Measurements from ENCODE around the gene GRIK3.
"Not testable (repeated sequence)": the region's sequence is repeated elsewhere in the genome, so short reads cannot be mapped to it uniquely, and the experiment has no call there.

The GRIK3 gene

DNA sequence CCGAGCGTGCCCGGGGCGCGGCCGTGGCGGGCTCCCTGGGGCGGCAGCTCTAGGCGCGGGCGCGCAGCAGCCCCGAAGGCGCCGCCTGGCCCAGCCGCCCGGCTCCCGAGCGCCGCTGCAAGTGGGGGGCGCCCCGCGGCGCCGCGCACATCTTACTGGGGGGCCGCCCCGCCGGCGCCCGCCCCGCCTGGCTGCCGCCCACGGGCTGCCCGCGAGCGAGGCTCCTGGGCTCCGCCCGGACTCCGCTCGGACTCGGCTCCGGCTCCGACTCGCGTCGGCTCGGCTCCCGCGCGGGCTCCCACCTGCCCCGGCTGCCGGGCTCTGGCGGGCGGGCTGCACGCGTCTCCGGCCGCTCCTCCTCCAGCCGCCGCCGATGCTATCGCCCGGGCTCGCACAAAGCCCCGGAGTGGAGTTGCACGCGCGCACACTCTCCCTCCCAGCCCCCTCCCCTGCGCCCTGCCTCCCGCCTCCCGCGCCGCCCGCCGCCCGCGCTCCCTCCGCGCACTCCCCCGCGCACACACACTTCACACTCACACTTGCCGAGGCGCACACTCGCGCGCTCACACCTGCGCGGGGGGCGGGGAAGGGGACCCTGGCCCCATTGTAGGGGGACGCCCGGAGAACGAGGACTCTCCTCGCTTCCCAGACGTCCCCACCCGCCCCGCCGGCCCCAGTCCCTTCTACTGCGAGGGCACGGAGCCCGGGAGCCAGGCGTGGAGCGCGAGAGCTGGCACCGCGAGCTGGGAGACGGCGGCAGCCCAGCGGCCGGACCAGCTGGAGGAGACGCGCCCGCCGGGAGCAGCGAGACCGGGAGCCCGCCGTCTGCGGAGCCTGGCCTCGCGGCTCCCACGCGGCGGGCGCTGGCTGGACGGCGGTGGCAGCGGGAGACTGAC lies at the start of gene GRIK3:
Gene GRIK3 (minus strand): TSS at position 395 of the 893 bp plus-strand sequence. CDS start 407 bp downstream, outside the sequence.
- DNase-seq: peak in 1 of 2 experiments; percentile 44

DNA sequence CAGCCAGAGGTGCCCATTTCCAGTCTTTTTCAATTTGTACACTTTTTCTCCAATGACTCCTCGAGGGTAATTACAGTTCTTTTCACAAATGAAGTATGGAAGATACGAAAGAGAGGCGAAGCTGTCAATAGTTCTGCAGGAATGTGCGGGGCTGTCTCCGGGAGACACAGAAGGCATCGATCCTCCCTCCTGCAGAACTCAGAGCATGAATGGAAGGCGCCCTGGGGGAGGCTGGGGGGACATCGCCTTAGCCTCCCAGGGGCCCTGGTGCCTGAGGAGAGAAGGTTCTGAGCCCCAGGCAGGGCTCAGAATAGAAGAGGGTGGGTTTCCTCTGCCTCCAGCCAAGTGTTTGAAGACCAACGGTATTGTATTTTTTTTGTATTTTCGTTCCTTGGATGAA lies 49.7 kb upstream of the GRIK3 start:
- no peak for DNase-seq

DNA sequence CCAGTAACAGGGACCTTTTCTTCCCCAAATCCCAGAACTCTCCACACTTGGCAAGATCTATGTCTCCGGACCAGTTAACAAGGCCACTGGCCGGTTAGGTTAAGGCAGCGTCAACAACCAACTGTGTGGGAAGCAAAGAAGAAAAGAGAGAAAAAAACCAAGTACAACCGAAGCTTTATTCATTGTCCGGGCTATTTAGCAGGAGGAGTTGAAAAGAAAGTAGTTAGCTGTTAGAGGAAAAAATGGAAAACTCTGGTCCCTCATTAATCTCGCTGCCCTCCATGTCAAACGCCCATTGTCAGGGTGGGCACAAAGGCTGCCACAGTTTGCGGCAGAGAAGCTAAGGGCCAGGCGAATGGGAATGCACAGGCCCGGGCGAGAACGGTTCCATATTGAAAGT lies 49.3 kb upstream of the GRIK3 start:
- no peak for DNase-seq

DNA sequence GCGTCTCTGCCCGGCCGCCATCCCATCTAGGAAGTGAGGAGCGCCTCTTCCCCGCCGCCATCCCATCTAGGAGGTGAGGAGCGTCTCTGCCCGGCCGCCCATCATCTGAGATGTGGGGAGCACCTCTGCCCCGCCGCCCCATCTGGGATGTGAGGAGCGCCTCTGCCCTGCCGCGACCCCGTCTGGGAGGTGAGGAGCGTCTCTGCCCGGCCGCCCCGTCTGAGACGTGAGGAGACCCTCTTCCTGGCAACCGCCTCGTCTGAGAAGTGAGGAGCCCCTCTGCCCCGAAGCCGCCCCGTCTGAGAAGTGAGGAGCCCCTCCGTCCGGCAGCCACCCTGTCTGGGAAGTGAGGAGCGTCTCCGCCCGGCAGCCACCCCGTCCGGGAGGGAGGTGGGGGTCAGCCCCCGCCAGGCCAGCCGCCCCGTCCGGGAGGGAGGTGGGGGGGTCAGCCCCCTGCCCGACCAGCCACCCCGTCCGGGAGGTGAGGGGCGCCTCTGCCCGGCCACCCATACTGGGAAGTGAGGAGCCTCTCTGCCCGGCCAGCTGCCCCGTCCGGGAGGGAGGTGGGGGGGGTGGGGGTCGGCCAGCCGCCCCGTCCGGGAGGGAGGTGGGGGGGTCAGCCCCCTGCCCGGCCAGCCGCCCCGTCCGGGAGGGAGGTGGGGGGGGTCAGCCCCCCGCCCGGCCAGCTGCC lies 46.1 kb upstream of the GRIK3 start:
- not testable (repeated sequence) for DNase-seq

GRCh38 chr1:37078866-37079265 lies 44.6 kb upstream of the GRIK3 start:
- no peak for DNase-seq

- DNase-seq: no peak
Measured at GRCh38 chr1:37076168-37076567, 41.9 kb upstream of the GRIK3 start.

DNA sequence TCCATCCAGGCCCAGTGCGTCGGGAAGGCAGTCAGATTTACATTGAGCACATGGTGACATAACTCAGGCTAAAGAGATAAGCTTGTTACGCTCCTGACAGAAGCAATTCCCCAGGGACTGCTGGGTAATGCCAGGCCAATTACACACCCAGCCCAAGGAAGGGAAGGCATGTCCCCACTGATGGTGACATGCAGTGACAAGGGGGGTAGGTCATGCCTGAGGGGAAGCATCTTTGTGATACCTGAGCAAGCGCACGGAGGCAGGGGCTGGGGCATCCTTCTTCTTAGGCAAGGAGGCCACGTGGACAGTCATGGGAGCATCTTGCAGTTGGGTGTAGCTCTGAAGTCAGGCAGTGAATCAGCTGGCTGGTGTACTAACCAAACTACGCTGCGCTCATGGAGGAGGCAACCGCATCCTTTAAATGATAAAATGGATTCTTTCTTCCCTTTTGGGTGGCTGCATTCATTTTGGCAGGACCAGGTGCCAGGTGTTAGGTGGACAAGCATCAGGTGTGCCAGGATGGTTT lies 39.6 kb upstream of the GRIK3 start:
- DNase-seq: no peak

GRCh38 chr1:37073152-37073853 lies 39.0 kb upstream of the GRIK3 start:
- no peak for DNase-seq

DNA sequence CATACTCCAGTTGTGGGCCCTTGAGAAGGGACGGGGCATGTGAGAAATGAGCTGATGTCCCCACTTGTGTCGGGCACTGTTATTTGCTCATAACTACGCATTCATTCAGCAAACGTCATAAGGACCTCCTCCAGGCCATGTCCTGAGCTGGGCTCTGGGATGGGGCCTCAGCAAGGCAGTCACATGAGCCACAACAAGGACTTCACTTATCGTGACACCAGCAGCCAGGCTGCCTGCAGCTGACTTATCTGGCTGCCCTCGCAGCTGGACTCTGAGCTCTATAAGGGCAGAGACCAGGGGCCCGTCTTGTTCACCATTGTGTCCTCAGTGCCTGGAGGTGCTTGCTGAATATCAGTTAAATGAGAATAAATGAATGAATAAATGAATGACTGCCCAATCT lies 37.5 kb upstream of the GRIK3 start:
- DNase-seq: no peak

GRCh38 chr1:37070126-37070525 lies 35.8 kb upstream of the GRIK3 start:
- DNase-seq: no peak

GRCh38 chr1:37069406-37069805 lies 35.1 kb upstream of the GRIK3 start:
- DNase-seq: no peak

- no peak for DNase-seq
Measured at GRCh38 chr1:37068897-37069296, 34.6 kb upstream of the GRIK3 start.

GRCh38 chr1:37068260-37068659 lies 33.9 kb upstream of the GRIK3 start:
- DNase-seq: no peak

GRCh38 chr1:37064039-37064438 lies 29.7 kb upstream of the GRIK3 start:
- DNase-seq: no peak

- DNase-seq: no peak
Measured at GRCh38 chr1:37059346-37059745, 25.0 kb upstream of the GRIK3 start.

DNA sequence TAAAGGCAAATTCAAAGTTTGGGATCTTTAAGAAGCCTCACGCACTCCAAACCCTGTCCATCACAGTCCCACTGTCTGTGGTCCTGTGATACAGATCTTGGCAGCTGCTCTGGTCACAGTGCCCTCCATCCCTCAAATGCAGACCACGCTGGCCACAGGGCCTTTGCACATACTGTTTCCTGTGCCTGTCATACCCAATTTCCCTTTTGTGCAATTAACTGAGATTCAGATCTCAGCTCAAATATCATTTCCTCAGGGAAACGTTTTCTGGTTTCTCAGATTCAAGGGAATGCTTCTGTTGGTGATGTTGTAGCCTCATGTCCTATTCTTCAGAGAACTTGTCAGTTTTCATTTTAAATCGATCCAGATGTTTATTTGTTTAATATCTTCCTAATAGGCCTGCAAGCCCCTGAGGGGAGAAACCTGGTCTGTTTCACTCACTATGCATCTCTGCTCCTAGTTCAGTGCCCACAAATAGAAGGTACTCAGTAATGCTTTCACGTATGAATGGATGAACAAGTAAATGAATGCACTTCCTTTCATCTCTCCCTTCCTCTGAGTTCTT lies 24.2 kb upstream of the GRIK3 start:
- DNase-seq: no peak

- no peak for DNase-seq
Measured at GRCh38 chr1:37056325-37056724, 22.0 kb upstream of the GRIK3 start.

DNA sequence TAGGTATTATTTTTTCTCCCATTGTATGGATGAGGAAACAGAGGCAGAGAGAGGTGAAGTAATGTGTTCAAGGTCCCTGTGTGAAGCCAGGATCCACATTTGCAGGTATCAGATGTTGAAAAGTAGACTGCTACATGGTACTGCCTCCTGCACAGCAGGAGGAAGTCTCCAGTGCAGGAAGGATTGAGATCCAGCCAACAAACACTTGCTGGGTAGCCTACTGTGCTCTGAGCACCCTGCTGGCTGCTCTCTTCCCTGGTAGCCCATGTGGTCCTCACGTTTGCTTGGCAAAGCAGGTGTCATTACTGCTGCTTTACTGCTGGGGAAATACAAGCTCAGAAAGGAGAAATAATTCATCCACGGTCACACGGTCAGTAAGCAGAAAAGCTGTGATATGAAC lies 21.3 kb upstream of the GRIK3 start:
- DNase-seq: no peak

- DNase-seq: no peak
Measured at GRCh38 chr1:37053173-37053572, 18.9 kb upstream of the GRIK3 start.

GRCh38 chr1:37052120-37052519 lies 17.8 kb upstream of the GRIK3 start:
- DNase-seq: no peak

DNA sequence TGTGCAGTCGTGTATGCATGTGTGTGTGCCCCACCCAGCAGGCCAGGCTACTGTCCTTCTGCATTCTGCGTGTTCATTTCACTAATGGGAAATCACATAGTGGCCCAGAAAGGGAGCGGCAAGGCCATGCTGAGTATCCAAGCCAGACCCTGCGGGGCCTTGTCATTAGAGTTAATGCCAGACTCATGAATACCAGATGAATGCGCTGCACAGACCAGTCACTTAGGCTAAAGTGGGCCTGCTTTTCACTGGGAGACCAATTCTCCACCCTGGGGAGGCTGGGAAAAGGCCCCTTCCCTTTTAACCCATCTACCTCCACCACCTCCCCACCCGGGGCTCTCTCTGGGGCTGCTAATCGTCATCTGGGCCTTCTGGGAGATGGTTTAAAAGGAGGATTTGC lies 17.0 kb upstream of the GRIK3 start:
- DNase-seq: no peak

- no peak for DNase-seq
Measured at GRCh38 chr1:37047542-37047941, 13.2 kb upstream of the GRIK3 start.

- no peak for DNase-seq
Measured at GRCh38 chr1:37043101-37043500, 8.8 kb upstream of the GRIK3 start.

All from NCI-H1930 (cell line).